CD8-positive, alpha-beta memory T cell (primary cell): ENCODE measurements around the gene LCN1. TPM values are rescaled to one million over a fixed set of nuclear protein-coding genes. Genes with fewer than 3 reads are reported as not detected.
A peak's percentile ranks its signal among the peaks of the same experiment; 100 is the strongest.
"Not testable (repeated sequence)": the region's sequence is repeated elsewhere in the genome, so short reads cannot be mapped to it uniquely, and the experiment has no call there.

Source experiments
- CTCF ChIA-PET: fragments of 350-600 bp; sonication (Branson Sonifier 250); formaldehyde crosslinking; loops from one replicate; lab custom pipeline; 2021; ENCODE audit warnings: antibody characterized with exemption; lab: Charles Lee
- POLR2A ChIA-PET: fragments of 350-600 bp; sonication (Branson Sonifier 250); formaldehyde crosslinking; loops from one replicate; lab custom pipeline; 2021; ENCODE audit warnings: antibody characterized with exemption; lab: Charles Lee
- DNase-seq, 5 donors: peaks; one replicate each; pipeline versions ENCODE4 v3.0.0 to v3.0.0-alpha.2; 2020 to 2022; ENCODE audit warnings: mixed read lengths in 1 of 5
- H3K27ac ChIP-seq: one replicate; pipeline ENCODE4 v1.7.0; 2013; ENCODE audit warnings: low read depth, mild to moderate bottlenecking, low read length, moderate library complexity
- H3K27me3 ChIP-seq: 2 replicates; pipeline ENCODE4 v1.7.0; 2013; ENCODE audit warnings: low read length, mild to moderate bottlenecking; ENCODE audit not compliant: insufficient read depth, poor library complexity, severe bottlenecking
- H3K36me3 ChIP-seq: 2 replicates; pipeline ENCODE4 v1.7.0; 2013; ENCODE audit warnings: mild to moderate bottlenecking, low read length, moderate library complexity; ENCODE audit not compliant: insufficient read depth
- H3K4me1 ChIP-seq: 2 replicates; pipeline ENCODE4 v1.7.0; 2013; ENCODE audit warnings: mild to moderate bottlenecking, low read length, moderate library complexity; ENCODE audit not compliant: insufficient read depth
- H3K4me3 ChIP-seq: 2 replicates; pipeline ENCODE4 v1.7.0; 2013; ENCODE audit warnings: mild to moderate bottlenecking, low read length
- H3K9me3 ChIP-seq: 2 replicates; pipeline ENCODE4 v1.7.0; 2013; ENCODE audit warnings: mild to moderate bottlenecking, low read length
- H3K27ac Mint-ChIP-seq, 8 donors: one replicate each; pipeline ENCODE4 v1.8.0; 2020 to 2021; ENCODE audit warnings: mixed read lengths in 8 of 8, mild to moderate bottlenecking in 6 of 8, inconsistent platforms in 3 of 8, moderate library complexity in 3 of 8
- H3K27me3 Mint-ChIP-seq, 2 donors: one replicate each; pipeline ENCODE4 v1.8.0; 2020 to 2021; ENCODE audit warnings: mixed read lengths in 2 of 2, mild to moderate bottlenecking in 1 of 2, moderate library complexity in 1 of 2
- H3K36me3 Mint-ChIP-seq, 3 donors: one replicate each; pipeline ENCODE4 v1.8.0; 2020 to 2021; ENCODE audit warnings: mixed read lengths in 3 of 3, inconsistent platforms in 1 of 3, mild to moderate bottlenecking in 1 of 3
- H3K4me1 Mint-ChIP-seq, 3 donors: one replicate each; pipeline ENCODE4 v1.8.0; 2020 to 2021; ENCODE audit warnings: mixed read lengths in 3 of 3, inconsistent platforms in 1 of 3, mild to moderate bottlenecking in 1 of 3
- H3K4me3 Mint-ChIP-seq, 7 donors: one replicate each; pipeline ENCODE4 v1.8.0; 2020 to 2021; ENCODE audit warnings: mixed read lengths in 7 of 7, mild to moderate bottlenecking in 6 of 7, moderate library complexity in 4 of 7, inconsistent platforms in 2 of 7
- H3K9me3 Mint-ChIP-seq, 5 donors: one replicate each; pipeline ENCODE4 v1.8.0; 2020 to 2022; ENCODE audit warnings: mixed read lengths in 5 of 5, mild to moderate bottlenecking in 3 of 5, moderate library complexity in 2 of 5, inconsistent platforms in 1 of 5
- polyA plus RNA-seq: library from polyadenylated mRNA; unstranded; fragments of 300-500 nt; fragmentation: Illumina TruSeq; gene quantifications from one replicate; pipeline ENCODE4 v1.2.3, GENCODE V29; 2021
- total RNA-seq, 2 experiments: library from RNA; stranded (reverse); gene quantifications; one replicate each; pipeline ENCODE4 v1.2.3, GENCODE V29; 2021

LCN1 gene
- total and polyA plus RNA-seq, 3 experiments from 2014 or later = not detected

GRCh38 chr9:135549478-135550343 lies 28.5 kb downstream of the LCN1 start:
- H3K9me3 Mint-ChIP-seq, H3K9me3 ChIP-seq, CTCF ChIA-PET, POLR2A ChIA-PET, DNase-seq, H3K4me3 ChIP-seq, H3K4me1 Mint-ChIP-seq, H3K4me1 ChIP-seq, H3K4me3 Mint-ChIP-seq, H3K36me3 Mint-ChIP-seq, H3K36me3 ChIP-seq, H3K27me3 ChIP-seq, H3K27ac ChIP-seq: not testable (repeated sequence)
- H3K27ac Mint-ChIP-seq = peak overlapping the region in 1 of 8 donors; percentile 77
- peaks cover 3 to 10% of the 10 kb centered on the region in 2 donors for H3K27me3 Mint-ChIP-seq

DNA sequence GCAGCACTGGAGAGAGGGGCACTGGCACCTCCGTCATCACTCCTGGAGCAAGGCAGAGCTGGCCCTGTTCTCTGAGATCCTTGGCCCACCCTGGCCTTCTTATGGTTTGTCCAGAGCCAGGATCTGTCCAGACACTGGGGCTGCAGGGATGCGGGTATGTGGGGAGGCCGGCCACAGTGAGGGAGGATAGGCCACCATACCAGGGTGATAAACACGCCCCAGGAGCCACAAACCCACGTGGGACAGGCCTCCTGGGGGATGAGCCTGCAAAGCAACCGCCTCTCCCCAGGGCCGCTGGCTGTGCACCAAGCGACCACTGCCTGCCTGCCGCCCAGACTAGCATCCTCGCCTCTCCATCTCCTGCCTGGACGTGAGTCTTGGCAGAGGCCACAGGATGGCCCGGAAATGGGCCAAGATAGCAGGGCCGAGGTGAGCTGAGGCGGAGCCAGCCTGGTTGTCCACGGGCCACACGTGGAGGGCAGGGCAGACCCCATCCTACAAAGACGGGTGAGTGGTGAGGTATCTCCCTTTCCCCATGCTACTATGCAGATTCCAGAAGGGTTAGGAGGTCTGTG lies 29.2 kb downstream of the LCN1 start:
- ChIA-PET CTCF (no interaction called here), POLR2A (no interaction called here)
- Mint-ChIP-seq H3K27me3 (peaks cover 3 to 5% of the 10 kb centered on the region in 2 donors), H3K27ac (no peak overlapping the region), H3K4me3 (no peak overlapping the region), H3K36me3 (no peaks in the 10 kb centered on the region), H3K4me1 (no peaks in the 10 kb centered on the region), H3K9me3 (no peaks in the 10 kb centered on the region)
- no peaks in the 10 kb centered on the region for H3K27me3 ChIP-seq
- no peak for DNase-seq
- no peak overlapping the region for H3K4me3 ChIP-seq
- no peak overlapping the region for H3K27ac ChIP-seq
- no peaks in the 10 kb centered on the region for H3K9me3 ChIP-seq
- no peaks in the 10 kb centered on the region for H3K4me1 ChIP-seq
- no peaks in the 10 kb centered on the region for H3K36me3 ChIP-seq

DNA sequence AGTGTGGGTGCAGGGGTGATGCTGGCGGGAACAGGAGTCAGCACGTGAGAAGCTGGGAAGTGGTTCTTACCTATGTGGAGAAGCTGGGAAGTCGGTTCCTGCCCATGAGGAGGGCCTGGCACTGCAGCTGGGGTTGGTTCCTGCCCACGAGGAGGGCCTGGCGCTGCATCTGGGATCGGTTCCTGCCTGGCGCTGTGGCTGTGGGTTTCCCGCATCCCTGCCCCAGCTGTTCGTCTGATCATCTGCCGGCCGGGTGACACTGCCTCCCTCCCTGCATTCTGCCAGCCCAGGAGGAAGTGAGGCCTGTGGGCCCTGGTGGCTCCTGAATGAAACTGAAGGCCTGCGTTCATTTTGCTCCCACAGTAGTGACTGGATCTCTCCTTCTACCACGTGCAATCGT lies 29.8 kb downstream of the LCN1 start:
- no peak for DNase-seq
- Histone ChIP-seq H3K9me3 (no peaks in the 10 kb centered on the region), H3K4me1 (no peaks in the 10 kb centered on the region), H3K27me3 (no peaks in the 10 kb centered on the region), H3K36me3 (no peaks in the 10 kb centered on the region), H3K4me3 (no peak overlapping the region), H3K27ac (no peak overlapping the region)
- no peaks in the 10 kb centered on the region for H3K4me1 Mint-ChIP-seq
- H3K4me3 Mint-ChIP-seq = no peak overlapping the region
- POLR2A ChIA-PET = no interaction called here
- no peak overlapping the region for H3K27ac Mint-ChIP-seq
- no peaks in the 10 kb centered on the region for H3K36me3 Mint-ChIP-seq
- H3K9me3 Mint-ChIP-seq = no peaks in the 10 kb centered on the region
- CTCF ChIA-PET = no interaction called here
- peaks cover 3 to 5% of the 10 kb centered on the region in 2 donors for H3K27me3 Mint-ChIP-seq

- H3K36me3 ChIP-seq = no peaks in the 10 kb centered on the region
- no peaks in the 10 kb centered on the region for H3K27me3 ChIP-seq
- Mint-ChIP-seq H3K36me3 (no peaks in the 10 kb centered on the region), H3K4me1 (no peaks in the 10 kb centered on the region), H3K9me3 (no peaks in the 10 kb centered on the region), H3K27me3 (peaks cover 3 to 5% of the 10 kb centered on the region in 2 donors), H3K27ac (no peak overlapping the region), H3K4me3 (no peak overlapping the region)
- H3K4me3 ChIP-seq = no peak overlapping the region
- ChIA-PET CTCF (no interaction called here), POLR2A (no interaction called here)
- no peaks in the 10 kb centered on the region for H3K9me3 ChIP-seq
- H3K4me1 ChIP-seq = no peaks in the 10 kb centered on the region
- DNase-seq = no peak
- H3K27ac ChIP-seq = no peak overlapping the region
These were observed 30.2 kb downstream of the LCN1 start for GRCh38 chr9:135551456-135551855.

GRCh38 chr9:135552021-135552697 lies 30.9 kb downstream of the LCN1 start:
- CTCF ChIA-PET = no interaction called here
- H3K4me3 ChIP-seq = no peak overlapping the region
- no peaks in the 10 kb centered on the region for H3K4me1 ChIP-seq
- H3K27ac ChIP-seq = no peak overlapping the region
- no peak for DNase-seq
- H3K4me3 Mint-ChIP-seq = no peak overlapping the region
- POLR2A ChIA-PET = no interaction called here
- no peaks in the 10 kb centered on the region for H3K36me3 ChIP-seq
- H3K27me3 ChIP-seq = no peaks in the 10 kb centered on the region
- H3K27ac Mint-ChIP-seq = no peak overlapping the region
- H3K9me3 Mint-ChIP-seq = no peaks in the 10 kb centered on the region
- no peaks in the 10 kb centered on the region for H3K9me3 ChIP-seq
- H3K27me3 Mint-ChIP-seq = peaks cover 4 to 5% of the 10 kb centered on the region in 2 donors
- H3K36me3 Mint-ChIP-seq = no peaks in the 10 kb centered on the region
- no peaks in the 10 kb centered on the region for H3K4me1 Mint-ChIP-seq

GRCh38 chr9:135552698-135553171 lies 31.5 kb downstream of the LCN1 start:
- no peaks in the 10 kb centered on the region for H3K9me3 Mint-ChIP-seq
- H3K4me3 ChIP-seq = no peak overlapping the region
- no peaks in the 10 kb centered on the region for H3K27me3 ChIP-seq
- no peaks in the 10 kb centered on the region for H3K4me1 ChIP-seq
- no peaks in the 10 kb centered on the region for H3K4me1 Mint-ChIP-seq
- ChIA-PET POLR2A (no interaction called here), CTCF (no interaction called here)
- no peaks in the 10 kb centered on the region for H3K36me3 Mint-ChIP-seq
- H3K27ac Mint-ChIP-seq = no peak overlapping the region
- H3K27ac ChIP-seq = no peak overlapping the region
- DNase-seq = no peak
- no peaks in the 10 kb centered on the region for H3K36me3 ChIP-seq
- H3K27me3 Mint-ChIP-seq = peaks cover 4 to 5% of the 10 kb centered on the region in 2 donors
- no peak overlapping the region for H3K4me3 Mint-ChIP-seq
- H3K9me3 ChIP-seq = no peaks in the 10 kb centered on the region

- no peaks in the 10 kb centered on the region for H3K27me3 ChIP-seq
- no peaks in the 10 kb centered on the region for H3K36me3 ChIP-seq
- no peak overlapping the region for H3K27ac Mint-ChIP-seq
- CTCF ChIA-PET = no interaction called here
- H3K9me3 Mint-ChIP-seq = no peaks in the 10 kb centered on the region
- H3K36me3 Mint-ChIP-seq = no peaks in the 10 kb centered on the region
- H3K9me3 ChIP-seq = no peaks in the 10 kb centered on the region
- H3K4me3 Mint-ChIP-seq = no peak overlapping the region
- H3K27me3 Mint-ChIP-seq = peaks cover 6 to 10% of the 10 kb centered on the region in 2 donors
- no peak for DNase-seq
- no peak overlapping the region for H3K4me3 ChIP-seq
- H3K27ac ChIP-seq = no peak overlapping the region
- H3K4me1 ChIP-seq = no peaks in the 10 kb centered on the region
- no peaks in the 10 kb centered on the region for H3K4me1 Mint-ChIP-seq
- POLR2A ChIA-PET = no interaction called here
These were observed 33.5 kb downstream of the LCN1 start for GRCh38 chr9:135554718-135555117.

GRCh38 chr9:135555203-135555602 lies 34.0 kb downstream of the LCN1 start:
- CTCF ChIA-PET = no interaction called here
- Mint-ChIP-seq H3K36me3 (no peaks in the 10 kb centered on the region), H3K27ac (no peak overlapping the region), H3K27me3 (peaks cover 8 to 13% of the 10 kb centered on the region in 2 donors), H3K4me3 (no peak overlapping the region), H3K9me3 (no peaks in the 10 kb centered on the region), H3K4me1 (no peaks in the 10 kb centered on the region)
- Histone ChIP-seq H3K4me1 (no peaks in the 10 kb centered on the region), H3K27ac (no peak overlapping the region), H3K9me3 (no peaks in the 10 kb centered on the region), H3K27me3 (no peaks in the 10 kb centered on the region), H3K36me3 (no peaks in the 10 kb centered on the region), H3K4me3 (no peak overlapping the region)
- DNase-seq = no peak
- POLR2A ChIA-PET = no interaction called here
